ENCODE data around the gene AMPD3.
A peak's percentile ranks its signal among the peaks of the same experiment; 100 is the strongest.

AMPD3 gene

GRCh38 chr11:10529279-10529678 is 74.2 kb downstream of the AMPD3 start:
- no peak overlapping the region for H3K4me3 ChIP-seq (ENCODE audit: low read length)
- no peak for TF ChIP-seq ZNF274 (IDR thresholded peaks at IDR 0.05; ENCODE audit: low read depth, low read length)

- no peak overlapping the region for H3K4me3 ChIP-seq (ENCODE audit: low read length)
- TF ChIP-seq ZNF274 (IDR thresholded peaks at IDR 0.05; ENCODE audit: low read depth, low read length): no peak
Measured at GRCh38 chr11:10532526-10532925, 77.5 kb downstream of the AMPD3 start.

- no peak for TF ChIP-seq ZNF274 (IDR thresholded peaks at IDR 0.05; ENCODE audit: low read depth, low read length)
- no peak overlapping the region for H3K4me3 ChIP-seq (ENCODE audit: low read length)
Measured at GRCh38 chr11:10533323-10533722, 78.3 kb downstream of the AMPD3 start.

GRCh38 chr11:10534316-10534715 is 79.3 kb downstream of the AMPD3 start:
- H3K4me3 ChIP-seq (ENCODE audit: low read length): no peak overlapping the region
- TF ChIP-seq ZNF274 (IDR thresholded peaks at IDR 0.05; ENCODE audit: low read depth, low read length): no peak

GRCh38 chr11:10537600-10537999 is 82.5 kb downstream of the AMPD3 start:
- TF ChIP-seq ZNF274 (IDR thresholded peaks at IDR 0.05; ENCODE audit: low read depth, low read length): no peak
- no peak overlapping the region for H3K4me3 ChIP-seq (ENCODE audit: low read length)

GRCh38 chr11:10538924-10539323 is 83.9 kb downstream of the AMPD3 start:
- H3K4me3 ChIP-seq (ENCODE audit: low read length): no peak overlapping the region
- TF ChIP-seq ZNF274 (IDR thresholded peaks at IDR 0.05; ENCODE audit: low read depth, low read length): no peak

GRCh38 chr11:10539339-10539738 is 84.3 kb downstream of the AMPD3 start:
- TF ChIP-seq ZNF274 (IDR thresholded peaks at IDR 0.05; ENCODE audit: low read depth, low read length): no peak
- no peak overlapping the region for H3K4me3 ChIP-seq (ENCODE audit: low read length)

GRCh38 chr11:10540546-10540914 is 85.5 kb downstream of the AMPD3 start:
- no peak for TF ChIP-seq ZNF274 (IDR thresholded peaks at IDR 0.05; ENCODE audit: low read depth, low read length)
- H3K4me3 ChIP-seq (ENCODE audit: low read length): peak overlapping the region; percentile 92

- TF ChIP-seq ZNF274 (IDR thresholded peaks at IDR 0.05; ENCODE audit: low read depth, low read length): no peak
- H3K4me3 ChIP-seq (ENCODE audit: low read length): peak within 1 kb of the TSS; percentile 92
Measured at GRCh38 chr11:10540915-10541560, 86.0 kb downstream of the AMPD3 start, which contains the start of gene RNF141. Gene RNF141, minus strand, starts transcription at chr11:10541187. Its CDS starts 7,029 bp downstream, at chr11:10534158.

- TF ChIP-seq ZNF274 (IDR thresholded peaks at IDR 0.05; ENCODE audit: low read depth, low read length): no peak
- H3K4me3 ChIP-seq (ENCODE audit: low read length): peak overlapping the region; percentile 42; the same call in 1 of the 2 replicates
Measured at GRCh38 chr11:10541561-10541930, 86.5 kb downstream of the AMPD3 start.

GRCh38 chr11:10542776-10543175 is 87.7 kb downstream of the AMPD3 start:
- H3K4me3 ChIP-seq (ENCODE audit: low read length): no peak overlapping the region
- no peak for TF ChIP-seq ZNF274 (IDR thresholded peaks at IDR 0.05; ENCODE audit: low read depth, low read length)

GRCh38 chr11:10543782-10544181 is 88.7 kb downstream of the AMPD3 start:
- H3K4me3 ChIP-seq (ENCODE audit: low read length): no peak overlapping the region
- no peak for TF ChIP-seq ZNF274 (IDR thresholded peaks at IDR 0.05; ENCODE audit: low read depth, low read length)

GRCh38 chr11:10544491-10545465 is 89.7 kb downstream of the AMPD3 start:
- TF ChIP-seq ZNF274 (IDR thresholded peaks at IDR 0.05; ENCODE audit: low read depth, low read length): no peak
- H3K4me3 ChIP-seq (ENCODE audit: low read length): no peak overlapping the region

GRCh38 chr11:10550503-10551289 is 95.6 kb downstream of the AMPD3 start:
- H3K4me3 ChIP-seq (ENCODE audit: low read length): no peak overlapping the region
- no peak for TF ChIP-seq ZNF274 (IDR thresholded peaks at IDR 0.05; ENCODE audit: low read depth, low read length)
